ENCODE data around the gene DHDH.

The DHDH gene

DNA sequence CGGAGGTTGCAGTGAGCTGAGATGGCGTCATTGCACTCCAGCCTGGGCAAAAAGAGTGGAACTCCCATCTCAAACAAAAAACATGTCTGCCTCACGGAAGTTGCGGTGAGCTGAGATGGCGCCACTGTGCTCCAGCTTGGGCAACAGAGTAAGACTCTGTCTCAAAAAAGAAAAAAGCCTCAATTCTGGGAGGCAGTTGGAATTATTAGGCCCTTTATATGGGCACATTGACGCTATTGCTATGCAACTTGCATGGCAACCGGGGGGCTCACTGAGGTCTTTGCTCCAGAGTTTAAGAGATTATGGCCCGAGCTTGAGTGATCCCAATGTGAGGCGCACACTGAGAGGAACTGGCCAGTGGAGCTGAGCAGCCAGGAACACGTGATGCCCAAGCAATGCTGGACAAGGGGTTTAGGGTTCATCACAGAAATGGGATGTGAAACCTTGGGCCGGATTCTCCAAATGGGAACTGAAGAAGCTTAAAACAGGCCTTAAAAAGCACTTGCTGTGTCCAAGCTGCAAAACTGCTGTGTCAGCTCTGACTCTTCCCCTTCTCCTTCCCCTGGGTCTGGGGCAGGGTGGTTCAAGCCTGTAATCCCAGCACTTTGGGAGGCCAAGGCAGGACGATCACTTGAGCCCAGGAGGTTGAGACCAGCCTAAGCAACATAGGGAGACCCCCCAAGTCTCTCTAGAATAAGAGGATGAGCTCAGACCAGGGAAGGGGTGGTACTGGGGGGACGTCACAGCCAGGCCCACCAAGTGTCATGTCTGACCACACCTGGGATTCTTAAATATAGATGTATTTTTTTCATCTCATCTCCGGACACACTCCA, 34.1 kb downstream of the DHDH start:
- Histone ChIP-seq H3K9ac (ENCODE audit: low read length) (no peak overlapping the region), H3K36me3 (ENCODE audit: control insufficient read depth, insufficient read depth, low read length) (peaks cover 13% of the 10 kb centered on the region), H3K27ac (ENCODE audit: low read depth, low read length) (peak overlapping the region; percentile 30), H3K4me1 (ENCODE audit: control insufficient read depth, insufficient read depth, low read length) (peaks cover 24% of the 10 kb centered on the region), H3K27me3 (ENCODE audit: control insufficient read depth, insufficient read depth, low read length) (no peaks in the 10 kb centered on the region), H3K4me3 (ENCODE audit: low read length) (peak overlapping the region; percentile 9)

DNA sequence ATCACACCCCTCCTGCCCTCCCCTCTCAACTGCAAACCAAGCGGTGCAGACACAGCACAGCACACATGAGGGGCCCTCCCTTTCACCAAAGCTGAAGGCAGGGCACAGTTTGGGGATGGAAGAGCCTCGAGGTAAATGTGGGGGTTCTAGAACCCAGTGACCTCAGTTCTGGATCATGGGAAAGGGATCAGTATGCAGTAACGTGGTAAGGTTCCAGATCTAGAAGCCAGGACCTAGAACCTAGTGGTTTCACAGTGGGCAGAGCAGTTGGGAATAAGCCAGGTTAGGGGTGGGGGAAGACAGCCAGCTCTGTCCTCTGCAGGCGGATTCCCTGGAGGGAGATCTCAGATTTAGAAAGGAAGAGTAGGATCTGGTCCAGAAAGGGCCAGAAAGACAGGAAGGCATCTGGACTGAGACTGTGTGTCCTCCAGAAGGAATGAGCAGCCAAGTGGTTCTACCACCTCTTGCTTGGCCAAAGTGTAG, 34.7 kb downstream of the DHDH start:
- H3K27me3 ChIP-seq (ENCODE audit: control insufficient read depth, insufficient read depth, low read length), result no peaks in the 10 kb centered on the region
- H3K9ac ChIP-seq (ENCODE audit: low read length), result no peak overlapping the region
- H3K27ac ChIP-seq (ENCODE audit: low read depth, low read length), result no peak overlapping the region
- H3K4me3 ChIP-seq (ENCODE audit: low read length), result no peak overlapping the region
- H3K36me3 ChIP-seq (ENCODE audit: control insufficient read depth, insufficient read depth, low read length), result peaks cover 13% of the 10 kb centered on the region
- peaks cover 23% of the 10 kb centered on the region for H3K4me1 ChIP-seq (ENCODE audit: control insufficient read depth, insufficient read depth, low read length)

DNA sequence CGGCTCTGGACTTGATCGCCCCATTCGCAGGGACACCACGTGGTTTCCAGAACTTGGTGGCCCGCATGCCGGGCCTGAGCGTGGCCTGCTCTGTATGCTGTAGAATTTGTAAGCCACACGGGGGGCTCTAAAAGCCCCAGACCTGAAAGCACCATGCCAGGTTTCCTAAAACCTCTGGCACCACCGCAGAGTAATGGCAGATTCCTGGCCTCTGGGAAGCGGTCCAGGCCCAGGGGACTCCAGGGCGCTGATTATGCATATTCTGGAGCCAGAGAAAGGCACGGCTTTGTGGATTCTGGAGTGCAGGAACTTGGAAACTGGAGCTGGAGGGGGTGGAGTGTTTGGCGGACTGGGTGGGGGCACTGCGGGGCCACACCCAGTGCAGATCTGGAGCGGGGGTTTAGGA, 35.3 kb downstream of the DHDH start:
- Histone ChIP-seq H3K27ac (ENCODE audit: low read depth, low read length) (no peak overlapping the region), H3K4me1 (ENCODE audit: control insufficient read depth, insufficient read depth, low read length) (peaks cover 17% of the 10 kb centered on the region), H3K9ac (ENCODE audit: low read length) (no peak overlapping the region), H3K36me3 (ENCODE audit: control insufficient read depth, insufficient read depth, low read length) (peaks cover 14% of the 10 kb centered on the region), H3K27me3 (ENCODE audit: control insufficient read depth, insufficient read depth, low read length) (no peaks in the 10 kb centered on the region), H3K4me3 (ENCODE audit: low read length) (no peak overlapping the region)

GRCh38 chr19:48969276-48970138, 36.0 kb downstream of the DHDH start:
- no peak overlapping the region for H3K9ac ChIP-seq (ENCODE audit: low read length)
- no peak overlapping the region for H3K27ac ChIP-seq (ENCODE audit: low read depth, low read length)
- H3K27me3 ChIP-seq (ENCODE audit: control insufficient read depth, insufficient read depth, low read length), result no peaks in the 10 kb centered on the region
- H3K4me1 ChIP-seq (ENCODE audit: control insufficient read depth, insufficient read depth, low read length), result peaks cover 10% of the 10 kb centered on the region
- H3K4me3 ChIP-seq (ENCODE audit: low read length), result no peak overlapping the region
- peaks cover 21% of the 10 kb centered on the region for H3K36me3 ChIP-seq (ENCODE audit: control insufficient read depth, insufficient read depth, low read length)

- H3K9ac ChIP-seq (ENCODE audit: low read length), result no peak overlapping the region
- peaks cover 9% of the 10 kb centered on the region for H3K4me1 ChIP-seq (ENCODE audit: control insufficient read depth, insufficient read depth, low read length)
- peaks cover 22% of the 10 kb centered on the region for H3K36me3 ChIP-seq (ENCODE audit: control insufficient read depth, insufficient read depth, low read length)
- no peaks in the 10 kb centered on the region for H3K27me3 ChIP-seq (ENCODE audit: control insufficient read depth, insufficient read depth, low read length)
- H3K27ac ChIP-seq (ENCODE audit: low read depth, low read length), result no peak overlapping the region
- no peak overlapping the region for H3K4me3 ChIP-seq (ENCODE audit: low read length)
Observed at GRCh38 chr19:48970139-48970766, 36.8 kb downstream of the DHDH start.

GRCh38 chr19:48970923-48971395, 37.5 kb downstream of the DHDH start:
- Histone ChIP-seq H3K36me3 (ENCODE audit: control insufficient read depth, insufficient read depth, low read length) (peaks cover 22% of the 10 kb centered on the region), H3K9ac (ENCODE audit: low read length) (no peak overlapping the region), H3K4me3 (ENCODE audit: low read length) (no peak overlapping the region), H3K27ac (ENCODE audit: low read depth, low read length) (no peak overlapping the region), H3K4me1 (ENCODE audit: control insufficient read depth, insufficient read depth, low read length) (peaks cover 9% of the 10 kb centered on the region), H3K27me3 (ENCODE audit: control insufficient read depth, insufficient read depth, low read length) (no peaks in the 10 kb centered on the region)

- no peaks in the 10 kb centered on the region for H3K27me3 ChIP-seq (ENCODE audit: control insufficient read depth, insufficient read depth, low read length)
- peaks cover 18% of the 10 kb centered on the region for H3K36me3 ChIP-seq (ENCODE audit: control insufficient read depth, insufficient read depth, low read length)
- no peak overlapping the region for H3K4me3 ChIP-seq (ENCODE audit: low read length)
- H3K27ac ChIP-seq (ENCODE audit: low read depth, low read length), result no peak overlapping the region
- H3K9ac ChIP-seq (ENCODE audit: low read length), result no peak overlapping the region
- peaks cover 3% of the 10 kb centered on the region for H3K4me1 ChIP-seq (ENCODE audit: control insufficient read depth, insufficient read depth, low read length)
Observed at GRCh38 chr19:48975947-48976847, 42.7 kb downstream of the DHDH start.

GRCh38 chr19:48977061-48977460, 43.6 kb downstream of the DHDH start:
- H3K27me3 ChIP-seq (ENCODE audit: control insufficient read depth, insufficient read depth, low read length), result no peaks in the 10 kb centered on the region
- no peak overlapping the region for H3K27ac ChIP-seq (ENCODE audit: low read depth, low read length)
- H3K4me3 ChIP-seq (ENCODE audit: low read length), result no peak overlapping the region
- H3K9ac ChIP-seq (ENCODE audit: low read length), result no peak overlapping the region
- peaks cover 3% of the 10 kb centered on the region for H3K4me1 ChIP-seq (ENCODE audit: control insufficient read depth, insufficient read depth, low read length)
- H3K36me3 ChIP-seq (ENCODE audit: control insufficient read depth, insufficient read depth, low read length), result peaks cover 21% of the 10 kb centered on the region

DNA sequence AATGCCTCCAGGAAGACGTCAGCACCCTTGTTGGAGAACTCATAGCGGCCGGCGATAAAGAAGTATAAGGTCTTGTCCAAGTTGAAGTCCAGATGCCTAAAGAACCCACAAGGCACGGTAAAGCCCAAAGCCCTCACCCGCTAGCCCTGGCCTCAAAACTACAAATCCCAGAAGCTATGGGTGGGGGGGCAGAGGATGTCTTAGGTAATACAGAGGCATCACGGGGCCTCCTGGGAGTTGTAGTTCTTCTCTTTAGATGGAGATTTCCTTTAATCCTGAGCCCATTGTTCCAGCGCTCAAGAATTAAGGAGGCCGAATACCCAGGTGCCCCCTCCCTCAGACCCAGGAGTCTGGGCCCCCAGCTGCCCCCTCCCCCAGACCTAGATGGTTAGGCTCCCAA, 48.8 kb downstream of the DHDH start:
- H3K9ac ChIP-seq (ENCODE audit: low read length), result no peak overlapping the region
- no peaks in the 10 kb centered on the region for H3K27me3 ChIP-seq (ENCODE audit: control insufficient read depth, insufficient read depth, low read length)
- no peak overlapping the region for H3K27ac ChIP-seq (ENCODE audit: low read depth, low read length)
- H3K4me1 ChIP-seq (ENCODE audit: control insufficient read depth, insufficient read depth, low read length), result peaks cover 3% of the 10 kb centered on the region
- peaks cover 28% of the 10 kb centered on the region for H3K36me3 ChIP-seq (ENCODE audit: control insufficient read depth, insufficient read depth, low read length)
- no peak overlapping the region for H3K4me3 ChIP-seq (ENCODE audit: low read length)

DNA sequence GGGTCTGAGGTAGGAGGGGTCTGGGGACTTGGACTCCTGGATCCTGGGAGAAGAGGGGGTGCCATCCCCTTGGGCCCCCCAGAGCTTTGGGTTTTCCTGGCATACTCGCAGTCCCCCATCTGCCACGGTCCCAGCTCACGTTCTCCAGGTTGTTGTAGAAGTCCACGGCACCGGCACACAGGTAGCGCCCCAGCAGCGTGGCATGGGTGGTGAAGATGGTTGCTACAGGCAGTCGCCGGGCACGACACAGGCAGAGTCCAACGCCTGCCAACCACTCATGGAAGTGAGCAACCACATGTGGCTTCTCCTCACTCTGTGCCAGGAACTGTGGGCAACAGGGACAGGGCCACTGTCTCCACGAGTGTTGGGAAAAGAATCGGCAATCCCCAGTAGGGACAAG, 52.2 kb downstream of the DHDH start:
- H3K27me3 ChIP-seq (ENCODE audit: control insufficient read depth, insufficient read depth, low read length), result no peaks in the 10 kb centered on the region
- H3K9ac ChIP-seq (ENCODE audit: low read length), result no peak overlapping the region
- H3K27ac ChIP-seq (ENCODE audit: low read depth, low read length), result no peak overlapping the region
- peaks cover 31% of the 10 kb centered on the region for H3K36me3 ChIP-seq (ENCODE audit: control insufficient read depth, insufficient read depth, low read length)
- H3K4me3 ChIP-seq (ENCODE audit: low read length), result no peak overlapping the region
- no peaks in the 10 kb centered on the region for H3K4me1 ChIP-seq (ENCODE audit: control insufficient read depth, insufficient read depth, low read length)

DNA sequence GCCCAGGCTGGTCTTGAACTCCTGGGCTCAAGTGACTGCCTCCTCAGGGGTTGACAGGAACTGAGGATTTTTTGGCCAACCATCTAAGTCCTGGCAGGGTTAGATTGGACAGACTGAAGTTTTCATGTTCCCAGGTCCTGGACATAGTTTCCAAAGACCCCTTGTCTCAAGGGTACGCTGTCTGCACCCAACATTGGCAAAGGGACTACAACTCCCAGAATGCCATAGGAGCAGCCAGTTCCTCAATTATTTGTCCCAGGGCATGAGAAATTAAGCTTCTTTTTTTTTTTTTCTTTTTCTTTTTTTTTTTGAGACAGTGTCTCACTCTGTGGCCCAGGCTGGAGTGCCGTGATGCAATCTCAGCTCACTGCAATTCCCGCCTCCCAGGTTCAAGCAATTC, 52.7 kb downstream of the DHDH start:
- Histone ChIP-seq H3K9ac (ENCODE audit: low read length) (no peak overlapping the region), H3K4me3 (ENCODE audit: low read length) (no peak overlapping the region), H3K27me3 (ENCODE audit: control insufficient read depth, insufficient read depth, low read length) (no peaks in the 10 kb centered on the region), H3K4me1 (ENCODE audit: control insufficient read depth, insufficient read depth, low read length) (no peaks in the 10 kb centered on the region), H3K27ac (ENCODE audit: low read depth, low read length) (no peak overlapping the region), H3K36me3 (ENCODE audit: control insufficient read depth, insufficient read depth, low read length) (peaks cover 28% of the 10 kb centered on the region)
